Smooth muscle cell (in vitro differentiated cells): ENCODE data around the gene DRAM1. TPM values are rescaled to one million over a fixed set of nuclear protein-coding genes. Genes with fewer than 3 reads are reported as not detected.

ENCODE experiments used
- DNase-seq: peaks from one replicate; lab custom pipeline; 2025; ENCODE audit not compliant: unreplicated experiment; lab: John Stamatoyannopoulos, UW
- H2AFZ ChIP-seq: fragments of 200-600 bp; sonication (generic); 2 replicates; pipeline ENCODE4 v1.6.0; 2016; ENCODE audit warnings: antibody characterized with exemption, low read depth, mild to moderate bottlenecking
- H3F3A ChIP-seq: fragments of 200-600 bp; sonication (generic); 2 replicates; pipeline ENCODE4 v1.6.0; 2017; ENCODE audit warnings: antibody characterized with exemption, low read depth
- H3K27ac ChIP-seq: fragments of 200-600 bp; sonication (generic); 2 replicates; pipeline ENCODE4 v1.5.1; 2016; ENCODE audit warnings: low read depth, mild to moderate bottlenecking
- H3K27me3 ChIP-seq: fragments of 200-600 bp; sonication (generic); 2 replicates; pipeline ENCODE4 v1.6.1; 2016; ENCODE audit warnings: low read depth, mild to moderate bottlenecking
- H3K36me3 ChIP-seq: fragments of 200-600 bp; sonication (generic); 2 replicates; pipeline ENCODE4 v1.5.1; 2016; ENCODE audit warnings: low read depth
- H3K4me1 ChIP-seq: fragments of 200-600 bp; sonication (generic); 2 replicates; pipeline ENCODE4 v1.5.1; 2016; ENCODE audit warnings: low read depth
- H3K4me2 ChIP-seq: fragments of 200-600 bp; sonication (generic); 2 replicates; pipeline ENCODE4 v1.6.0; 2016; ENCODE audit warnings: mild to moderate bottlenecking
- H3K4me3 ChIP-seq: fragments of 200-600 bp; sonication (generic); 2 replicates; pipeline ENCODE4 v1.5.1; 2016; ENCODE audit warnings: mild to moderate bottlenecking
- H3K79me2 ChIP-seq: fragments of 200-600 bp; sonication (generic); 2 replicates; pipeline ENCODE4 v1.6.0; 2016; ENCODE audit warnings: low read depth, mild to moderate bottlenecking
- H3K9ac ChIP-seq: fragments of 200-600 bp; sonication (generic); 2 replicates; pipeline ENCODE4 v1.6.0; 2016; ENCODE audit warnings: low read depth
- H3K9me3 ChIP-seq: fragments of 200-600 bp; sonication (generic); replicated peaks from 2 replicates; pipeline ENCODE4 v1.5.1; 2016; ENCODE audit warnings: low read depth
- H4K20me1 ChIP-seq: fragments of 200-600 bp; sonication (generic); 2 replicates; pipeline ENCODE4 v1.6.0; 2016; ENCODE audit warnings: low read depth
- CTCF ChIP-seq: fragments of 200-600 bp; sonication (generic); IDR thresholded peaks from 2 replicates; pipeline ENCODE4 v1.5.1; 2017; ENCODE audit warnings: borderline replicate concordance, mild to moderate bottlenecking, antibody characterized with exemption; ENCODE audit not compliant: insufficient read depth, poor library complexity, severe bottlenecking
- WGBS: methylation state at CpG from one replicate; pipeline ENCODE4 v1.1.7; 2016; ENCODE audit warnings: low lambda C conversion rate; 5-methylcytosine and 5-hydroxymethylcytosine counted together
- polyA plus RNA-seq: library from polyadenylated mRNA; unstranded; fragments of >200 nt; fragmentation: Nextera tagmentation; extraction: Ambion mirVana; gene quantifications from 2 replicates; pipeline ENCODE4 v1.2.1, GENCODE V29; 2016
- total RNA-seq: library from RNA; depleted of rRNA; stranded (reverse); fragments of >200 nt; gene quantifications from 2 replicates; pipeline ENCODE4 v1.2.3, GENCODE V29; 2014

DRAM1 gene
- total and polyA plus RNA-seq, 2 experiments from 2014 or later: 22.7 to 31.2 TPM

- DNase-seq: no peak
- Histone ChIP-seq H3K9ac (no peak overlapping the region), H3K4me2 (no peak overlapping the region), H2AFZ (no peak overlapping the region), H3K4me1 (no peaks in the 10 kb centered on the region), H3K27me3 (no peaks in the 10 kb centered on the region), H4K20me1 (no peaks in the 10 kb centered on the region), H3K79me2 (no peaks in the 10 kb centered on the region), H3F3A (no peaks in the 10 kb centered on the region), H3K27ac (no peak overlapping the region), H3K4me3 (no peak overlapping the region), H3K9me3 (no peaks in the 10 kb centered on the region), H3K36me3 (no peaks in the 10 kb centered on the region)
- no peak for TF ChIP-seq CTCF
- 87% methylated on average over 9 of the region's 9 CpGs for WGBS
These were observed 80.0 kb downstream of the DRAM1 start for GRCh38 chr12:101957252-101957959.

GRCh38 chr12:101959607-101960006, 82.2 kb downstream of the DRAM1 start:
- H3K27ac ChIP-seq: no peak overlapping the region
- H3K9ac ChIP-seq: no peak overlapping the region
- no peaks in the 10 kb centered on the region for H4K20me1 ChIP-seq
- WGBS: 93% methylated on average over 2 of the region's 2 CpGs
- TF ChIP-seq CTCF: no peak
- H3K4me3 ChIP-seq: no peak overlapping the region
- no peaks in the 10 kb centered on the region for H3K9me3 ChIP-seq
- no peak overlapping the region for H2AFZ ChIP-seq
- no peak overlapping the region for H3K4me2 ChIP-seq
- no peaks in the 10 kb centered on the region for H3F3A ChIP-seq
- no peaks in the 10 kb centered on the region for H3K36me3 ChIP-seq
- DNase-seq: no peak
- H3K27me3 ChIP-seq: no peaks in the 10 kb centered on the region
- H3K79me2 ChIP-seq: no peaks in the 10 kb centered on the region
- no peaks in the 10 kb centered on the region for H3K4me1 ChIP-seq

GRCh38 chr12:101962486-101962885, 85.1 kb downstream of the DRAM1 start:
- Histone ChIP-seq H3K9me3 (no peaks in the 10 kb centered on the region), H3K36me3 (no peaks in the 10 kb centered on the region), H2AFZ (no peak overlapping the region), H3K4me2 (no peak overlapping the region), H3K4me3 (no peak overlapping the region), H3K9ac (no peak overlapping the region), H3F3A (no peaks in the 10 kb centered on the region), H3K79me2 (no peaks in the 10 kb centered on the region), H3K27ac (no peak overlapping the region), H3K4me1 (no peaks in the 10 kb centered on the region), H4K20me1 (no peaks in the 10 kb centered on the region), H3K27me3 (no peaks in the 10 kb centered on the region)
- 48% methylated on average over 1 of the region's 1 CpG for WGBS
- no peak for DNase-seq
- no peak for TF ChIP-seq CTCF

GRCh38 chr12:101963697-101964096, 86.3 kb downstream of the DRAM1 start:
- H3K4me3 ChIP-seq: no peak overlapping the region
- DNase-seq: no peak
- no peaks in the 10 kb centered on the region for H3F3A ChIP-seq
- H4K20me1 ChIP-seq: no peaks in the 10 kb centered on the region
- TF ChIP-seq CTCF: no peak
- no peak overlapping the region for H3K9ac ChIP-seq
- H3K27ac ChIP-seq: no peak overlapping the region
- no peaks in the 10 kb centered on the region for H3K4me1 ChIP-seq
- no peak overlapping the region for H2AFZ ChIP-seq
- H3K36me3 ChIP-seq: no peaks in the 10 kb centered on the region
- no peak overlapping the region for H3K4me2 ChIP-seq
- H3K9me3 ChIP-seq: no peaks in the 10 kb centered on the region
- H3K79me2 ChIP-seq: no peaks in the 10 kb centered on the region
- WGBS: 58% methylated on average over 1 of the region's 1 CpG
- H3K27me3 ChIP-seq: no peaks in the 10 kb centered on the region
